ENCODE results near the gene ARL8B.

The ARL8B gene

DNA sequence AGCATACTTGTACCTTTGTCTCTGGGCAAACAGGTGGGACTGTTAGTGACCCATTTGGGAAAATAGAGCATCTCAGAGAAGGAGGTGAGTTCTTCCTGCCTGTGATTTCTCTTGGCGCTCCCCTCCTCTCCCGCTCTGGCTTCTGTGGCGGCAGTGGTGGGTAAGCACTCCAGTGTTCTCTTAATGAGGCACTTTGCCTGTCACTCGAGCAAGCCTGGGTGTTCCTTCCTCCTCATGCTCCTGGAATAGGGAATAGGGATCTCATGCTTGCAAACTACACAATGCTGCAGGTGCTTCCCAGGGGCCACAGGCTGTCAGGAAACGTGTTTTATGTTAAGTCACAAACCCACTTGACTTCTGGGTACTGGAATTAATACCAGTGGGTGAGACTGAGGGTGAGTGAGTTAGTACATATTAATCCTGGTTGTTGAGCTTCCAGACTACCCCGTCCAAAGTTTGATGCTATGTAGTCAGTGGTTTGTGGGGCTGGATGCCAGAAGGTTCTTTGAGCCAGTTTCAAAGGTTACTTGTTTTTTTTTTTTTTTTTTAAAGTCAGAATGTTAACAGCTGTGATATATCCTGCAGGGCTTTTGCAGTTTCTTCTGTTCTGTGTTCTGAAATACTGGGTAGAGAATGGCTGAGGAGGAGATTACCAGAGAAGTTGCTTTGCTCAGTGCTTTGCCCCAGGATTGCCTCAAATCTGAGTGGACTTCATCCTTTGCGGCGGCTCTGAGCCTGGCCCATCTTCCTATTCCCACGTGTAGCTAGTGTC is 95.9 kb downstream of the ARL8B start:
- no peak for DNase-seq

- DNase-seq = no peak
These were observed 96.7 kb downstream of the ARL8B start for GRCh38 chr3:5218815-5219214.

DNA sequence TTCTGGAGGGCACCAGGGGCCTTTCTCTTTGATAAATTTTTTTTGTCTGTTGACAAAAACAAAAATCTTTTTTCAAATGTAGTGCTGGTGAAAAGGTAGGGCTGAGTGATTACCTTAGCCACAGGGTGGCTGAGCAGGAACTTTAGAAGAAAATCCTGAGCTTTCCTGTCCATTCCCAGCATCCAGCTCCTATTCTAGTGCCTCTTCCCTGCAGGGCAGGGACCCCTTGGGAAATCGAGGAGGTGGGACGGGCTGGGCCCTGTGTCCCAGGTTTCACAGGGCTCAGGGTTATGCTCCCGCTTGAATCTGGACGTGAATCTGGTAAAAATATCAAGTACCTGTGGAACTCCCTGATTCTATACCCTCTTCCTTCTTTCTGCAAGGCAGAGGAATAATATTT is 97.1 kb downstream of the ARL8B start:
- DNase-seq = no peak

DNA sequence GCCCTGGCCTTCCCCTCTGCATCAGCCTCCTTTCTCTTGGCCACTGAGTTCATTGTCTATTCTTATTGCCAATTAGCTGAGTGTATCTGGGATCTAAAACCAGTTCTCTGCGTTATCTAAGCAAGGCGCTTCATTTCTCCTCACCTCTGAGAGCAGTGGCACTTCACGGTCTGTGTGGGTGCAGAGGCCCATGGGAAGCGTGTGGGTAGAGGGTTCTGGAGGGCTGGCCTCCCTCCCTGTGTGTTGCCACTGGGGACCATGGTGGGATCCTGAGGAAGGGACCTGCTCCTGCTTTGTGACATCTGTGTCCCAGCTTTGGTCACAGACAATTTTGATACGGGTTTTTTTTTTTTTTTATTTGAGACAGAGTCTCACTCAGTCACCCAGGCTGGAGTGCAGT is 98.1 kb downstream of the ARL8B start:
- no peak for DNase-seq

DNA sequence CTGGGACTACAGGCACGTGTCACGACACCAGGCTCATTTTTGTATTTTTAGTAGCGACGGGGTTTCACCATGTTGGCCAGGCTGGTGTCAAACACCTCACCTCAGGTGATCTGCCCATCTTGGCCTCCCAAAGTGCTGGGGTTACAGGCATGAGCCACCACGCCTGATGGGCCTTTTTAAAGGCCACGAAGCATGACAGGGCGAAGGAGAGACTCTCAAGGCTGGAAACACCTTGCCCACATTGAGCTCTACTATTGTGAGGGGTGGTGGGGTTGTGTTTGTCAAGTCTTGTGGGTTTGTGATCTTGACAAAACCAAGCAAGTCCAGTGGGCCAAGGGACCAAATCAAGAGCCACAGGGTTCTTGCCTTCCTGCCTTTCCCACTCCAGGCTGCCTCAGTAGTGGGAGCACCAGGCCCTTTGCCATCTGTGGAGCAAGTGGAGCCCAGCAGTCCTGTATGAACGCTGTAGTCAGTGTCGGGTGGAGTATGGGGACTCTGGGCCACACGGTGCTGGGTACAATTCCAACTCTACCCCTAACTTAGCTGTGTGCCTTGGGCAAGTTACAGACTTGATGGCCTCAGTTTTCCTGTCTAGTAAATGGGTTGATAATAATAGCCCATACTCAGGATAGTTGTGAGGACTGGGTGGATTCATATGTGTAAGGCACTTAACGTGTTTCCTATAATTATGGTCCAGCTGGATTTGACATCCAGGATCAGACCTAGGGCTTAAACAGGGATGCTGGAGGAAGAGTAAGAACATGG is 98.8 kb downstream of the ARL8B start:
- DNase-seq = no peak

DNA sequence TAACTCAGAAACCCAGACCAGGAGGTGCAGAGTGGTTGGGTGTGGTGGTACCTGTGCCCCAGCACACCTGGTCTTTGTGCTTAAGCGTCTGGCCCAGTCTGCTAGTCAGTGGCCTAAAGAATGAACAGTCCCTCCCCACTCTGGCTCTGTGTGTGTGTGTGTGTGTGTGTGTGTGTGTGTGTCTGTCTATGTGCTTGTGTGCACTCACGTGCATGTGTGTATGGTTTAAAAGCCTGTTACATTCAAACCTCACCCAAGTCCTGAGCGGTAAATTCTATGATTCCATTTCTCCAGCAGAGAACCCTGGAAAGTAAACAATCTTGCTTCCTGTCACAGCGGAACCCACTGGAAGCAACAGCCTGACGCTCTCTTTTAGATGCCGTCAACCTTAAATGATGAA is 99.6 kb downstream of the ARL8B start:
- no peak for DNase-seq

DNA sequence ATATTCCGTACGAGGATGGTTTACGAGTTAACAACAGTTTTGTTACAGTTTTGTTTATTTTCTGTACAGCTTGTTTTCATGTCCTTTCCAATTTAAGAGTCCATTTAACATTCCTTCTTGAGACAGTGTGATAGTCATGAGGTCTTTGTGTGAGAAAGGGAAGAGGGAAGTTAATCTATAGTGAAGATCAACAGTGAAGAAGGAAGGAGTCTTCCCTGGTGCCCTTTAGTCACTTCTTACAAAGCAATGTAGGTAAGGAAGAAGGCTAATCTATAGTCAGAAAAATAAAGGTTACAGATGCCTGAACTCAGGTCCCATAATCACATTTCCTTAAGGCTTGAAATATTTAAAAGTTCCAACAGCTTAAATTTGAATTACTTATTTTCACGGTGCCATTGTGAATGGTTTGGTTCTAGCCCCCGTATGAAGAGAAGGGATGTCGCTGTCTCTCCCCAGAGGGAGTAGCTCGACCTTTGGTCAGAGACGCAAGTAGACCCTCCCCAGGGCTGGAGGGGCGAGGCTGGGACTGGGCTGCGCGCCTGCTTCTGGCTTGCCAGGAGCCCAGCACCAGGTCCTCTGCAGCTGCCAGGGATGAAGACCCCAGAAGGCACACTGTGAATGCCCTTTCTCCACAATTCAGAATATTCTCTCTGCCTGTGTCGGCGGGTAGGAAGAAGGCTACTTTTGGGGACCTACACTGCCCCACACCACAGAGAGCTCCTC is 100.4 kb downstream of the ARL8B start:
- DNase-seq = peak; percentile 9

- peak; percentile 42 for DNase-seq
These were observed 104.7 kb downstream of the ARL8B start for GRCh38 chr3:5226783-5227182.

DNA sequence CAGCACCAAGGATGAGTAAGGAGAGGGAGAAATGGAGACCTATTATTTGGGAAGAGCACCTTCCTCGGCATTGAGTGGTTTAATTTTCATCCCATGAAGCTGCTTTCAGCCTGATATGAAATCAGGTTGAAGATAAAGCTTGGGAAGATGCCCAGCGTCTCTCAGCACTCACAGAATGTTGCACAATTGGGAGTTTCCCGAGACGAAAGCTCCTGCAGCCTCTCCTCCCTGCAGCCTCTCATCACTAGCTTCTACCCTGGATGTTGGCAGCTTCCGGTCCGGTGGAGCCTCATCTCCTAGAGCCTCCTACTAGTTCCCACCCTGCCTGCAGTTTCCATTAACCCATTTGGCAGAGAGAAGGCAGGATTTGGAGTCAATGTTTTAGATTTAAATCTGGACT is 105.7 kb downstream of the ARL8B start:
- no peak for DNase-seq

GRCh38 chr3:5229414-5229813 is 107.3 kb downstream of the ARL8B start:
- DNase-seq = no peak

All from MV-4-11 (cell line).